CD14-positive monocyte (primary cell): Measurements from ENCODE around the gene CNRIP1. TPM values are rescaled to one million over a fixed set of nuclear protein-coding genes. Genes with fewer than 3 reads are reported as not detected.

ENCODE experiments used
- DNase-seq, 3 donors: peaks; one replicate each; pipeline ENCODE4 v3.0.0-alpha.2; 2011 to 2022
- H2AFZ ChIP-seq: 2 replicates; pipeline ENCODE4 v1.6.0; 2012; ENCODE audit warnings: mild to moderate bottlenecking, low read depth, low read length, inconsistent platforms; ENCODE audit not compliant: insufficient read depth, poor library complexity, severe bottlenecking
- H3K27ac ChIP-seq, 2 donors: 1 replicate in 1 of 2; 2 replicates in 1 of 2; pipeline ENCODE4 v1.5.1; 2012 to 2013; ENCODE audit warnings: low read length in 2 of 2, control low read depth in 1 of 2, inconsistent platforms in 1 of 2, low read depth in 1 of 2, mild to moderate bottlenecking in 1 of 2
- H3K27me3 ChIP-seq, 2 donors: one replicate each; pipeline versions ENCODE4 v1.6.0 to v1.6.1; 2011 to 2013; ENCODE audit warnings: low read length in 2 of 2; ENCODE audit not compliant: control insufficient read depth in 2 of 2, insufficient read depth in 2 of 2
- H3K36me3 ChIP-seq, 2 donors: replicated peaks in 1 of 2; 1 replicate in 1 of 2; 2 replicates in 1 of 2; pipeline versions ENCODE4 v1.5.1 to v1.6.1; 2012 to 2013; ENCODE audit warnings: low read length in 2 of 2, control low read depth in 1 of 2, inconsistent platforms in 1 of 2, mild to moderate bottlenecking in 1 of 2; ENCODE audit not compliant: insufficient read depth in 2 of 2, control insufficient read depth in 1 of 2
- H3K4me1 ChIP-seq, 2 donors: 1 replicate in 1 of 2; 2 replicates in 1 of 2; pipeline versions ENCODE4 v1.5.1 to v1.6.1; 2012 to 2013; ENCODE audit warnings: low read length in 2 of 2, control low read depth in 1 of 2, inconsistent platforms in 1 of 2, mild to moderate bottlenecking in 1 of 2, moderate library complexity in 1 of 2; ENCODE audit not compliant: insufficient read depth in 2 of 2, control insufficient read depth in 1 of 2
- H3K4me2 ChIP-seq: replicated peaks from 2 replicates; pipeline ENCODE3; 2012; ENCODE audit warnings: low read length, moderate library complexity, mild to moderate bottlenecking; ENCODE audit not compliant: poor library complexity, severe bottlenecking; ENCODE audit errors: extremely low read depth
- H3K4me3 ChIP-seq, 3 experiments: fragments of 200-600 bp in 1 of 3; sonication (generic) in 1 of 3; replicated peaks in 1 of 3; 1 replicate in 2 of 3; 2 replicates in 1 of 3; pipeline ENCODE4 v1.5.1; 2011 to 2013; ENCODE audit warnings: low read length in 3 of 3, mild to moderate bottlenecking in 3 of 3, control low read depth in 2 of 3, low read depth in 2 of 3, inconsistent platforms in 1 of 3, moderate library complexity in 1 of 3
- H3K79me2 ChIP-seq: 2 replicates; pipeline ENCODE4 v1.6.0; 2012; ENCODE audit warnings: mild to moderate bottlenecking, control low read depth, inconsistent platforms, low read length, moderate library complexity; ENCODE audit not compliant: insufficient read depth
- H3K9ac ChIP-seq: 2 replicates; pipeline ENCODE4 v1.6.0; 2017; ENCODE audit warnings: low read length, mild to moderate bottlenecking; ENCODE audit not compliant: insufficient read depth, poor library complexity, severe bottlenecking
- H3K9me3 ChIP-seq, 2 donors: replicated peaks in 1 of 2; 1 replicate in 1 of 2; 2 replicates in 1 of 2; pipeline versions ENCODE4 v1.5.1 to v1.6.1; 2012 to 2013; ENCODE audit warnings: low read length in 2 of 2, control low read depth in 1 of 2; ENCODE audit not compliant: control insufficient read depth in 1 of 2, insufficient read depth in 1 of 2
- H4K20me1 ChIP-seq: 2 replicates; pipeline ENCODE4 v1.6.0; 2012; ENCODE audit warnings: mild to moderate bottlenecking, low read length, control low read depth, moderate library complexity; ENCODE audit not compliant: insufficient read depth
- H3K27ac Mint-ChIP-seq, 7 donors: one replicate each; pipeline ENCODE4 v1.8.0; 2020; ENCODE audit warnings: mild to moderate bottlenecking in 7 of 7, mixed read lengths in 7 of 7, moderate library complexity in 6 of 7, inconsistent platforms in 2 of 7
- H3K27me3 Mint-ChIP-seq, 3 donors: one replicate each; pipeline ENCODE4 v1.8.0; 2021 to 2022; ENCODE audit warnings: low read depth in 3 of 3, mild to moderate bottlenecking in 3 of 3, mixed read lengths in 3 of 3, moderate library complexity in 3 of 3, inconsistent platforms in 1 of 3
- H3K36me3 Mint-ChIP-seq, 2 donors: one replicate each; pipeline ENCODE4 v1.8.0; 2020; ENCODE audit warnings: mixed read lengths in 2 of 2, inconsistent platforms in 1 of 2, mild to moderate bottlenecking in 1 of 2
- H3K4me1 Mint-ChIP-seq: one replicate; pipeline ENCODE4 v1.8.0; 2020; ENCODE audit warnings: mild to moderate bottlenecking, mixed read lengths
- H3K4me3 Mint-ChIP-seq, 2 donors: one replicate each; pipeline ENCODE4 v1.8.0; 2020; ENCODE audit warnings: mild to moderate bottlenecking in 2 of 2, mixed read lengths in 2 of 2, moderate library complexity in 1 of 2
- H3K9me3 Mint-ChIP-seq, 7 donors: one replicate each; pipeline ENCODE4 v1.8.0; 2020 to 2022; ENCODE audit warnings: mixed read lengths in 7 of 7, mild to moderate bottlenecking in 6 of 7, moderate library complexity in 6 of 7, inconsistent platforms in 2 of 7
- CTCF ChIP-seq: fragments of 200-600 bp; IDR thresholded peaks from one replicate; pipeline ENCODE4 v1.8.0; 2022; ENCODE audit warnings: antibody characterized with exemption, mild to moderate bottlenecking
- WGBS: methylation state at CpG from one replicate; pipeline ENCODE4 v1.1.5; 2013; ENCODE audit warnings: missing lambda C conversion rate; ENCODE audit not compliant: insufficient coverage; 5-methylcytosine and 5-hydroxymethylcytosine counted together
- intact Hi-C, 2 donors: fragments of 100-400 bp; cut with micrococcal nuclease; formaldehyde crosslinking; loops; one replicate each; pipeline versions ENCODE4 v1.15.0 to v1.15.1; 2023
- polyA plus RNA-seq, 3 donors: library from polyadenylated mRNA; depleted of rRNA in 1 of 3; unstranded in 2 of 3; stranded (reverse) in 1 of 3; fragments of 300-500 nt in 2 of 3; fragments of >200 nt in 1 of 3; fragmentation: Illumina TruSeq in 2 of 3; gene quantifications; 1 replicate in 2 of 3; 2 replicates in 1 of 3; pipeline ENCODE4 v1.2.3, GENCODE V29; 2012 to 2021

CNRIP1 gene
- polyA plus RNA-seq, 3 donors, result 0.09 to 0.53 (median 0.17) TPM

- no peaks in the 10 kb centered on the region for H3K36me3 Mint-ChIP-seq
- Histone ChIP-seq H3K27me3 (no peaks in the 10 kb centered on the region), H2AFZ (no peak overlapping the region), H3K27ac (no peak overlapping the region), H3K79me2 (no peaks in the 10 kb centered on the region), H4K20me1 (no peaks in the 10 kb centered on the region), H3K9ac (no peak overlapping the region), H3K9me3 (no peaks in the 10 kb centered on the region), H3K4me1 (peaks cover 17 to 21% of the 10 kb centered on the region in 2 donors), H3K4me3 (no peak overlapping the region), H3K36me3 (no peaks in the 10 kb centered on the region), H3K4me2 (no peak overlapping the region)
- no peak overlapping the region for H3K4me3 Mint-ChIP-seq
- H3K27me3 Mint-ChIP-seq, result no peaks in the 10 kb centered on the region
- peaks cover 0 to 4% (median 0%) of the 10 kb centered on the region in 7 donors for H3K9me3 Mint-ChIP-seq
- intact Hi-C loops, result no loop called here
- DNase-seq, result no peak
- TF ChIP-seq CTCF, result no peak
- no CpG with 5 or more reads among the region's 3 CpGs for WGBS
- H3K4me1 Mint-ChIP-seq, result peaks cover 20% of the 10 kb centered on the region
- H3K27ac Mint-ChIP-seq, result no peak overlapping the region
Measured at GRCh38 chr2:68341062-68341329, 21.2 kb upstream of the CNRIP1 start.

GRCh38 chr2:68340226-68341061, 20.7 kb upstream of the CNRIP1 start:
- H3K4me3 Mint-ChIP-seq, result no peak overlapping the region
- intact Hi-C loops, result no loop called here
- Histone ChIP-seq H4K20me1 (no peaks in the 10 kb centered on the region), H3K27ac (no peak overlapping the region), H3K4me1 (peaks cover 17 to 21% of the 10 kb centered on the region in 2 donors), H3K79me2 (no peaks in the 10 kb centered on the region), H3K27me3 (no peaks in the 10 kb centered on the region), H3K4me2 (no peak overlapping the region), H3K9ac (no peak overlapping the region), H3K36me3 (no peaks in the 10 kb centered on the region), H2AFZ (no peak overlapping the region), H3K4me3 (no peak overlapping the region), H3K9me3 (no peaks in the 10 kb centered on the region)
- WGBS, result 100% methylated on average over 1 of the region's 5 CpGs
- H3K9me3 Mint-ChIP-seq, result peaks cover 0 to 4% (median 0%) of the 10 kb centered on the region in 7 donors
- H3K4me1 Mint-ChIP-seq, result peaks cover 20% of the 10 kb centered on the region
- H3K27me3 Mint-ChIP-seq, result peaks cover 0 to under 1% (median 0%) of the 10 kb centered on the region in 3 donors
- no peaks in the 10 kb centered on the region for H3K36me3 Mint-ChIP-seq
- TF ChIP-seq CTCF, result no peak
- no peak overlapping the region for H3K27ac Mint-ChIP-seq
- DNase-seq, result no peak
